Stimulated activated CD8-positive, alpha-beta memory T cell treated with anti-CD3 and anti-CD28 coated beads, Interleukin-12 subunit alpha, Interleukin-12 subunit beta, amount 100 ng/mL, for 24 hours (primary cell): ENCODE measurements around the gene CHRNB4.

Experiments
- DNase-seq: peaks from one replicate; pipeline ENCODE4 v3.0.0-alpha.2; 2020; ENCODE audit errors: extremely low read depth

The CHRNB4 gene

GRCh38 chr15:78634210-78635145 is 6.5 kb downstream of the CHRNB4 start:
- no peak for DNase-seq

DNA sequence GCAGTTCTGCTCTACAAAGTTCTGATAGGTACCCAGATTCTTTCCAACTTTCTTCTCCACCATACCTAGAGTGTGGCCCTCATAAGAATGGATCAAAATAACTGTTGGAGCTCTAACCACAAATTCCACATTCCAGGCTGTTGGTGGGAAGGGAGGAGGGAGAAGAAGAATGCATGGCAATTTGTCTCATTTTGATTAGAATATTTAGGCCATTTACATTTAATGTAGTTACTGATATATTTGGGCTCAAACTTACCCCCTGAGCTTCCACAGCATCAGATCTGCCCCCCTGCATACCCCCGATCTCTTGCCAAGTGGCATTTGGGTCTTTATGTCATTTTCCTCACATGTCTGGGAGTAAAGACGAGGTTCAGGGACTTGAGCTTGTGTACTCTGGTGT is 7.7 kb downstream of the CHRNB4 start:
- no peak for DNase-seq

DNA sequence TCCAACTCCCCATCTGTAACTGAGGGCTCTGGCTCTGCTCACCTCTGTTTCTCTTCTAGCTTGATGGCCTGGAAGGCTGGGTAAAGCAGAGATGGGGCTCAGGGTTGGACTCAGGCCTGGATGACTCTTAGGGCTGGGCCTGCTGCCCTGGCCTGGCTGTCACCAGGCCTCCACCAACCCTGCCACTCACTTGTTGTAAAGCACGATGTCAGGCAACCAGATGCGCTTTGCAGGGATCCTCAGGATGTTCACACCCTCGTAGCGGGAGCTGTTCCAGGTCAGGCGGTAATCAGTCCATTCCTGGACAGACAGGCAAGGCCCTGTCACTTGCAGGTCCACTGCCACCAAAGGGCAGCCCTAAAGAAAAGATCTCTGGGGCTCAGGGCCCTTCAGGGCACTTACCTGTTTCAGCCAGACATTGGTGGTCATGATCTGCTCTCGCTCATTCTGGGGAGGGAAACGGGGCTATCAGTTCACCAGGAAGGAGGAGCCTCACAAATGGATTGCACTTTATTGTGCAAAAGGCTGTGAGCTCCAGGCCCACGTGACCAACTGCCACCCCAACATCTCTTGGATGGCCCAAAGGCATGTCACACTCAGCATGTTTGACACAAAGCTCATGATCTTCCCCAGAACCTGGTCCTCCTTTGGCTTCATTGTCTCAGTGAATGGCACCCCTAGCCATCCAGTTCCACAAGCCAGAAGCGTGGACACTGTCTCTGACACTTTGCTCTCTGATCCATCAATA is 9.9 kb downstream of the CHRNB4 start:
- no peak for DNase-seq

DNA sequence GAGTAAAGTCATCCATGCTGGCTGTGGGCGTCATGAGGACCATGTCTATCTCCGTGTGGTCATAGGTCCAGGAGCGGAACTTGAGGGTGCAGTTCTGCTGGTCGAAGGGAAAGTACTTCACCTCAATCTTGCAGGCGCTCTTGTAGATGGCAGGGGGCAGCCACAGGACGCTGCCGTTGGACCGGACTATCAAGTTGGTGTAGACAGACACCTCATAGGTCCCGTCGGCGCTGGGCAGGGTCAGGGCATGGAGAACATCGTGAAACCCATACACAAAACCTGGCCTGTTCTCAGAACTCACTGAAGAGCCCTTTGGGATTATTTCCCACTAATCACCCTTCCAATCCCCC is 11.3 kb downstream of the CHRNB4 start:
- DNase-seq, result no peak

GRCh38 chr15:78629031-78629715 is 11.8 kb downstream of the CHRNB4 start:
- DNase-seq, result no peak

- no peak for DNase-seq
Measured at GRCh38 chr15:78628227-78628626, 12.8 kb downstream of the CHRNB4 start.

DNA sequence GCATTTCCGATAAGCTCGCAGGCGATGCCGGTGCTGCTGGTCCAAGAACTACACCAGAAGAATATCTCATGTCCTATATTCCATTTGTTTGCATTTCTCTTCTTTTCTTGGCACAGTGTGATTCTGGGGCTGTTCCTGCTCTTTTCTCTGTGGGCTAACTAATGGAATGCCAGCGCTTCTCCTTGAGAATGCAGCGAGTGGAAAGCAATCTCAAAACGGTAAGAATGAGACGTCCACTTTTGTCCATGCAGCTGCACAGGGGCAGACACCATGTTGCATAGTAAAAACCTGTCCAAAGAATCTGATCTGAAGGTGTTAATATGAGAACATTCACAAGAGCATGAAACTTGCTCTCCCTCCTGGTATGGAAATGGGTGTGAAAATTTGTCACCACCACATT is 13.7 kb downstream of the CHRNB4 start:
- DNase-seq, result no peak

- no peak for DNase-seq
Measured at GRCh38 chr15:78626381-78626995, 14.5 kb downstream of the CHRNB4 start.

DNA sequence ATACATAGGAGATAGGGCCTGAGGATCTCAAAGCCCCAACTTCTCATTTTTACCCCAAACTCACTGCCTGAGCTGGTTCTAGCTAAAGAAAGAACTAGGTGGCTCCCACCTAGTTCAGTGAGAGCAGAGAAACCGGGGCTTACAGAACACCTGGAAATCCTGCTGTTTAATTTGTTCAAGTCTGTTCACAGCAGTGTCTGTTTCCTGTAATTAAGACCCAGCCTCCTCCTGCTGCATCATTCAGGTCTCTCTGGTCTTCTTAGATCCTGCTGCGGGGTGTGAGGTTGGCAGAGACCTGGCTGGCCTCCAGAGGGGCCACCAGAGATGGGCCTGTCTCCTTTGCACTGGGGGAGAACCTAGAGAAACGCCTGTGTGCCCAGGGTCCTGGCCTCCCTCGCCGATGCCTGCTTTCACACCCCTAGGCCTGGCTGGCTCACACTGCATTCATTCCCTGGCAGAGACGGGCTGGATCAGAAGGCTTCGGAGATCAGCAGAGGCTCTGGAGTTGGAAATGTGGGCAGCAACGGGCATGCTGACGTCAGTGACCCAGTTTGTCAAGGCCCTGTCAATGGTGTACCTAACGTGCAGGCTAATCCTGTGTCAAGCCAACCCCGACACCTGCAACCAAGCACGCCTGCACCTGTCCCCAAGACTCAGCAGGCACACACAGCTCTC is 15.3 kb downstream of the CHRNB4 start:
- DNase-seq, result no peak

DNA sequence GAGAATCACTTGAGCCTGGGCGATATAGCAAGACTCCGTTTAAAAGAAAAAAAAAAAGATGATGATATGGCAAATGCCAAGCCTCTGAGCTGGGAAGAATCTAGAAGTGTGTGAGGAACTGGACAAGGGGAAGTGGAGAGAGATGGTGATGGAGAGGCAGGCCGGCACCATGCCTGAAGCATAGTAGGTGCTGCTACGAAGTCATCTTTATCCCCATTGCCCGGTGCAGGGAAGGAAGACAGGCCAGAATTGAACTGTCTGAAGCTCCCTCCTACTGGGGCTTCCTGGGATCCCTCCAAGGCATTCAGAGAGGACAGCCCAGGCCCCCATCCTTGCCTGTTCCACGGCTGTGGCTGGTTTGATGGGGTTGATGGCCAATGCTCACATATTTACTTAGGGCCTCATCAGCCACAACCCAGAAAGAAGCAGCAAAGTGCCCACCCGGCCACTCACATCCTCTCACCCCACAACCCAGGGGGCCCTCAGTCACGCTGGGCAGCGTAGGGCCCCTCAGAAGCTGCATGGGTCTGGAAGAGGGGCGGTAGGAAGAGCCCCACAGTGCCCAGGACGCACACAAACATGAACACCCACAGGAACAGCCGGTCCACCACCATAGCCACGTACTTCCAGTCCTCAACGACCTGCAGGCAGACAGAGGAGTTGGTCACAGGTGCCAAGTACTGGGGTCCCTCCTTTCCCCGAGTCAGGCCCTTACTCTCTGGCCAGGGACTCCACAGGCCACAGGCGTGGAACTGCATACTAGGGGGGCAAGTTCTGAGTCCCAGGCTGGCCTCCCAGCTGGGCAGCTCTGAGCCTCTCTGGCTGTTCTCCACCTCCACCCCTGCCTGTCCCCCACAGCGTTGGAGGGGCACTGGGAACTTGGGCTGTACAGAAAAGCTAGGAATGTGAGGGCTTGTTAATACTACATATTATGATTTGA is 16.1 kb downstream of the CHRNB4 start:
- no peak for DNase-seq

- no peak for DNase-seq
Measured at GRCh38 chr15:78623786-78624497, 17.1 kb downstream of the CHRNB4 start.

GRCh38 chr15:78621810-78622402 is 19.1 kb downstream of the CHRNB4 start:
- no peak for DNase-seq

DNA sequence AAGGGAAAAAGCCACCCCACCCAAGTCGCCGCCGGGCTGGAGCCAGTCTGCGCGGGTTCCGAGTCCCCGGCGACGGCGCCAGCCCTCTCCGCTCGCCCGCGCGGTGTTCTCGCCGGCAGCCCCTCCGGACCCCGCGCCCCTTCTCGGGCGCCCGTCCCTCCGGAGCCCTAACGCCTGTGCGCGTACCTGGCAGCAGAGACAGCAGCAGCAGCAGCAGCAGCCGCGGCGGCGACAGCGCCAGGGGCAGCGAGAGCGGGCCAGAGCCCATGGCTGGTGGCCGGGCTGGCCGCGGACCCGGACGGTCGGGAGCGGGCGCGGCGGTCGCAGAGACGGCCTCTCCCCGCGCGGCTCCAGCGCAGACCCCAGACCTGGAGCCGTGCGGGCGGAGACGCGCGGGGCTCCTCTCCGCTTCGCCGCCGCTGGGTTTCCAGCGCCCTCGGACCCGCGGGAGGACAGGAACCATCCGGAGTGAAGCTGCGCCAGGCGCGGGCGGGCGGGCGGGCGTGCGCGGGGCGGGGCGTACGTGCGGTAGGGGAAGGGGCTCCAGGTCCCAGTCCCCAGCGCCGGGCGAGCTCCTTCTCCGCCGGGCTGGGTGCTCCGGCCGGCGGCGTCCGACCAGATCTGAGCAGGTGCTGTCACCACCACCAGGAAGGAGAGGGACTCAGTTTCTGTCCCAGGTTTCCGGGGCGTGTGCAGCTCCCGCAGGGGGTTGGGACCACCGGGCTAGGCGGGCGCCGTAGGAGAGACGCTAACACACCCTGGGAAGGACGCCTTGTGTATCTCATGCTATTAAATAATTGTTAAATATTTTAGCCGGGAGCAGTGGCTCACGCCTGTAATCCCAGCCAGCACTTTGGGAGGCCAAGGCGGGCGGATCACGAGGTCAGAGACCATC is 20.2 kb downstream of the CHRNB4 start, which contains the start of gene CHRNA3:
Gene CHRNA3, minus strand, starts transcription at position 470 of the 895 bp plus-strand sequence. Its CDS starts 202 bp downstream, at position 268.
- no peak for DNase-seq

DNA sequence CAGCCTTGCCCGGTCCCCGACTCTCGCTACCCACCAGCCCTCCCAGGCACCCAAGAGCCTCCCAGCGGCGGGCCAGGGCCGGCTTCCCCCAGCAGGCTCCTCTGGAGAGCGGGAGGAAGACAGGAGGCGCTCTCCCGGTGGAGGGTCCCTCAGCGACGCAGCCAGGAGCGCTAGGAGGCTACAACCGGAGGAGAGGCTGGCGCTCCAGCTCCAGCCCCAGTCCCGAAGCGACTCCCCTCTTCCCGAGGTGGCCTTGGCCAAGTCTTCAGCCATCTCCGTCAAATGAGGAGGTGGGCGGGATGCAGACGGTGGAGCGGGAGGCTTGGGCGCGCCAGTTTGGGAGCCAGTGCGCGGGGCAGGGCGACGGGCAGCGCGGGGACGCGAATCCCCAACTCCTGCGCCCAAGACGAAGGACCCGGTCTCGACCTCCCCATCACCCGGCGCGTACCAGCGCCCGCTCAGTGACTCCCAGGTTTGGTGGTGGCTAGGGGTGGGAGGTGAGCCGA is 20.9 kb downstream of the CHRNB4 start:
- DNase-seq, result no peak

DNA sequence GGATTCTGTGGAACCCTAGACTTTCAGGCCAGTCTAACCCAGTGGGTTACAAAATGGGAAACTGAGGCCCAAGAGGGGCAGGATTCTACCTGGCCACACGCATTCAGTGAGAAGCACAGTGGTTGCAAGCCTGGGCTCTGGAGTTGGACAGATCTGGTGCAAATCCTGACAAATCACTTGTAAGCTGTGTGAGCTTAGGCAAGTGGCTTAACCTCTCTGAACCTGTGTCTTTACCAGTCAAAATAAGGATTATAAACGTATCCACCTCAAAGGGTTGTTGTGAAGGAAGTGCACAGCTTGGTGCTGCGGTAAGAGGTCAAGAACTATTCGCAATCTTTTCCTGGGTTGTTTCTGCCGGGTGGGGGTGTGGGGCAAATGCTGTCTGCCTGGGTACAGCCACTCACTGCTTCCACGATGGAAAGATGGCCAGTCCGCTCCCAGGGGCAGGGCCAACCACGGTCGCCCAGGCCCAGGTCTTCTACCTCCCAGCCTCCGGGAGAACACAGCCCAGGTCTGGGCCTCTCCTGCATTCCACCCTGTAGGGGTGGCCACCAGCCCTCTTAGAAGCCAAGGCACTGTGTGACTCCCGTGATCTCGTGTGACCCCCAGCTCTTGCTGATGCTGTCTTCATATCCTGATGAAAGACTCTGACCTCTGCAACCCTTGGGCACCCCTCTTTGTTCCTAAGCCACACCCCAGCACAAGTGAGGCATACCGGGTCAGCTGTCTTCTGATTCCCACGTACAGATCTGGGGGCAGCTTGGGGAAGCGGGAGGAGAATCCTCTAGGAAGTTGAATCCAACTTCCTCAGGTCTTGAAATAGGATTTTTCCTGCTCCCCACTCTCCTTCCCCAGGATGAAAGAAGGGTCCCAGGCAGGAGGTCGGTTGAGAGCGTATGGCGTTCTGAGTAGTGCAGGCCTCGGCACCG is 21.7 kb downstream of the CHRNB4 start:
- DNase-seq, result no peak

DNA sequence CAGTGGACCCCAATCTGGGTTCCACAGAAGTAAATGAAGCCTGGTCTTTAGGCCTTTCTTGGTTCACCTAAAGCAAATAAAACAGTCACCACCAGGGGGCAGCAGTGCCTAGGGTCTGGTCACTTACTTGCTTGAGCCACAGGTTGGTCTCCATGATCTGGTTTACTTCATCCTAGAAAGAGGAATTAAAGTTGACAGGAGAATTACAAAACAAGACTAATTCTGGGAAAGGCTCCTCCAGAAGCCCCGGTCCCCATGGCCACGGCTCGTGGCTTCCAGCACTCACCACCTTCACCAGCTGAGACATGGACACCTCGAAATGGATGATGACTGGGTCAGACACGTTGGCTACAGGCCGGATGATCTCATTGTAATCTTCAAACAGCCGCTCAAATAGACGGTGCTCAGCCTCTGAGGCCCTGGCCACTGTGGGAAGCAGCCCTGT is 22.5 kb downstream of the CHRNB4 start:
- DNase-seq, result peak; percentile 55

DNA sequence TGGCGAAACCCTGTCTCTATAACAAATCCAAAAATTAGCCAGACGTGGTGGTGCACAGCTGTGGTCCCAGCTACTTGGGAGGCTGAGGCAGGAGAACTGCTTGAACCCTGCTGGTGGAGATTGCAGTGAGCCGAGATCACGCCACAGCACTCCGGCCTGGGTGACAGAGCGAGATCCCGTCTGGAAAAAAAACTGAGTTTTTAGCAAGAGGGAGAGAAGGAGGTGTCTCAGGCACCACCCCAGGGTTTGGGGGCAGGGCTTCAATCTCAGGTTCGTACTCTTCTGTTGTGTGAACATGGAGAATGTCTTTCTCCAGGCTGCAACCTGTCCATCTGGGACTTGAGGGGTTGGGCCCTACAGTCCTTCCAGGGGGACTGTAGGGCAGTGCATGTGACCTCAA is 22.9 kb downstream of the CHRNB4 start:
- no peak for DNase-seq
